Inflammatory macrophage (primary cell): Measurements from ENCODE around the gene VSIG8.

Source experiments
- DNase-seq, 2 donors: peaks; one replicate each; pipeline ENCODE4 v3.0.0-alpha.2; 2020 to 2022

The VSIG8 gene

GRCh38 chr1:159856576-159856975, 5.9 kb downstream of the VSIG8 start:
- no peak for DNase-seq

GRCh38 chr1:159855709-159856108, 6.7 kb downstream of the VSIG8 start:
- DNase-seq, result no peak

- peak; percentile 66 to 83 for DNase-seq
Measured at GRCh38 chr1:159854693-159855192, 7.7 kb downstream of the VSIG8 start.

GRCh38 chr1:159854116-159854692, 8.3 kb downstream of the VSIG8 start:
- DNase-seq, result peak in 1 of 2 donors; percentile 33

- DNase-seq, result no peak
Measured at GRCh38 chr1:159853417-159854115, 8.9 kb downstream of the VSIG8 start.

GRCh38 chr1:159851407-159851806, 11.1 kb downstream of the VSIG8 start:
- peak in 1 of 2 donors; percentile 22 for DNase-seq

GRCh38 chr1:159849626-159850366, 12.7 kb downstream of the VSIG8 start:
- peak; percentile 43 to 53 for DNase-seq

GRCh38 chr1:159848326-159848725, 14.1 kb downstream of the VSIG8 start:
- DNase-seq, result no peak

GRCh38 chr1:159847231-159847630, 15.2 kb downstream of the VSIG8 start:
- no peak for DNase-seq

- no peak for DNase-seq
Measured at GRCh38 chr1:159845751-159846629, 16.5 kb downstream of the VSIG8 start.

GRCh38 chr1:159843459-159843858, 19.0 kb downstream of the VSIG8 start:
- DNase-seq, result no peak

- DNase-seq, result no peak
Measured at GRCh38 chr1:159841749-159842148, 20.7 kb downstream of the VSIG8 start.

GRCh38 chr1:159839116-159839849, 23.2 kb downstream of the VSIG8 start:
- DNase-seq, result no peak

- no peak for DNase-seq
Measured at GRCh38 chr1:159838715-159839114, 23.7 kb downstream of the VSIG8 start.

GRCh38 chr1:159835862-159836525, 26.5 kb downstream of the VSIG8 start:
- DNase-seq, result no peak

- no peak for DNase-seq
Measured at GRCh38 chr1:159835356-159835755, 27.1 kb downstream of the VSIG8 start.

- DNase-seq, result no peak
Measured at GRCh38 chr1:159832309-159832708, 30.1 kb downstream of the VSIG8 start.

GRCh38 chr1:159831412-159832141, 30.9 kb downstream of the VSIG8 start:
- DNase-seq, result no peak

- peak; percentile 78 to 85 for DNase-seq
Measured at GRCh38 chr1:159830722-159831121, 31.7 kb downstream of the VSIG8 start.

GRCh38 chr1:159829822-159830465, 32.5 kb downstream of the VSIG8 start:
- peak in 1 of 2 donors; percentile 57 for DNase-seq
